NOMO-1 (cell line): ENCODE results near the gene PTPN23.

Source experiments
- DNase-seq, 2 experiments: peaks; one replicate each; lab custom pipeline; 2025; ENCODE audit not compliant: unreplicated experiment in 2 of 2; lab: John Stamatoyannopoulos, UW

The PTPN23 gene

GRCh38 chr3:47405820-47406761, 25.3 kb downstream of the PTPN23 start:
- peak; percentile 6 to 24 for DNase-seq

- DNase-seq: no peak
Observed at GRCh38 chr3:47406762-47407149, 25.9 kb downstream of the PTPN23 start.

- no peak for DNase-seq
Observed at GRCh38 chr3:47407237-47407636, 26.4 kb downstream of the PTPN23 start.

GRCh38 chr3:47407896-47408838, 27.3 kb downstream of the PTPN23 start:
- DNase-seq: no peak

GRCh38 chr3:47408839-47409229, 28.0 kb downstream of the PTPN23 start:
- DNase-seq: no peak

GRCh38 chr3:47409284-47409683, 28.5 kb downstream of the PTPN23 start:
- no peak for DNase-seq

- DNase-seq: no peak
Observed at GRCh38 chr3:47409688-47410416, 29.0 kb downstream of the PTPN23 start.

- no peak for DNase-seq
Observed at GRCh38 chr3:47410417-47410720, 29.5 kb downstream of the PTPN23 start.

- no peak for DNase-seq
Observed at GRCh38 chr3:47410801-47411646, 30.2 kb downstream of the PTPN23 start.

GRCh38 chr3:47411696-47412452, 31.1 kb downstream of the PTPN23 start:
- no peak for DNase-seq

- no peak for DNase-seq
Observed at GRCh38 chr3:47412453-47412756, 31.6 kb downstream of the PTPN23 start.

GRCh38 chr3:47412842-47413520, 32.2 kb downstream of the PTPN23 start:
- no peak for DNase-seq

GRCh38 chr3:47413751-47414150, 32.9 kb downstream of the PTPN23 start:
- no peak for DNase-seq

- no peak for DNase-seq
Observed at GRCh38 chr3:47414161-47414564, 33.3 kb downstream of the PTPN23 start.

GRCh38 chr3:47414666-47415587, 34.1 kb downstream of the PTPN23 start:
- DNase-seq: no peak

- DNase-seq: no peak
Observed at GRCh38 chr3:47416041-47416440, 35.2 kb downstream of the PTPN23 start.

- no peak for DNase-seq
Observed at GRCh38 chr3:47418167-47419082, 37.6 kb downstream of the PTPN23 start.
